ENCODE results near the gene CSMD2. TPM values are rescaled to one million over a fixed set of nuclear protein-coding genes. Genes with fewer than 3 reads are reported as not detected.

CSMD2 gene
- total RNA-seq, 1 experiment from 2014 or later = 13.2 TPM

DNA sequence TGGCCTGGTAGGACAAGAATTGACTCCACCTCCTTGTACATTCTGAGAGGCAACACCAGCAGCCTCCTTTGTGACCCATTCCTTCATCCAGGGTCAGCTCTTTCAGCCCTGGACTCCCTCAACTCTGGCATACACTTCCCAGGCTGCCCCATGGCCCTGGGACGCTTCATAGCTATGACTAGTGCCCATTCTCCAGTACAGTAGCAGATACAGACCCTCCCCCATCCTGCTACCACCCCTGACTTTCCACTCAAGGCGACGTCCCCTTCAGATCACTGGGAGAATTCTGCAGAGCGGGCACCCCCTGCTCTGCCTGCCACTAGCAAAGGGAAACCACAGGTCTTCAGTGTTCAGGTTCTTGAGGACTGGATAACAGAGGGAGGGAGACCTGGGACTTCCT is 400.9 kb downstream of the CSMD2 start:
- ChIA-PET CTCF (interaction anchor here (0.5 kb wide), 1 partner anchor 830 kb away, joined by 3 read pairs; no protein-coding TSS in a partner anchor), POLR2A (no interaction called here)
- H3K27me3 Mint-ChIP-seq (ENCODE audit: low read depth) = no peaks in the 10 kb centered on the region
- no peak overlapping the region for H3K4me3 Mint-ChIP-seq
- no peaks in the 10 kb centered on the region for H3K4me1 Mint-ChIP-seq
- no peaks in the 10 kb centered on the region for H3K9me3 Mint-ChIP-seq
- H3K27ac Mint-ChIP-seq = no peak overlapping the region
- TF ChIP-seq NR1H2 (CRISPR knock-in tag; IDR thresholded peaks at IDR 0.05) = no peak
- no peak for TF ChIP-seq FOXK1 (CRISPR knock-in tag; IDR thresholded peaks at IDR 0.05)
- TF ChIP-seq ZNF232 (CRISPR knock-in tag; IDR thresholded peaks at IDR 0.05) = no peak
- TF ChIP-seq ATF1 (CRISPR knock-in tag; IDR thresholded peaks at IDR 0.05) = no peak
- no peak for TF ChIP-seq MXD4 (CRISPR knock-in tag; IDR thresholded peaks at IDR 0.05; ENCODE audit: borderline replicate concordance)
- TF ChIP-seq ZNF423 (CRISPR knock-in tag; IDR thresholded peaks at IDR 0.05) = no peak
- no peak for TF ChIP-seq FOXP4 (CRISPR knock-in tag; IDR thresholded peaks at IDR 0.05)
- ATAC-seq (no peak), DNase-seq (ENCODE audit: low spot score) (no peak)
- H3K36me3 Mint-ChIP-seq = no peaks in the 10 kb centered on the region; the same call in 1 of the 2 replicates

DNA sequence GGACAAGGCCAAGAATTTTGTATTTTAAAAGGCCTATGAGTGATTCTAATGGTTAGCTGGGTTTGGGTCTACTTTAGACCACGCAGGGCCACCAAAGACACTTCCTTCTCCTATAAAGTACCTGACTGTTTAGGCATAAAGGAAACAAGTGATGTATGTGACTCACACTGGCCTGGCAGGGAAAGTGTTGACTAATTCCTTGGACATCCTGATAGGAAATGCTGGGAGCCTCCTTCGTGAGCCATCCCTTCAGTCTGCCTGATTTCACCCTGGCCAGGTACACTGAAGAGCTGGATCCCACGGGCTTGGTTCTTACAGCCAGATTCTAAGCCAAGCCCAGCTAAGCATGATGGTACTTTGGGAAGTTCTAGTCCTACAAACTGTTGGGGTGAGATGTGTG is 401.6 kb downstream of the CSMD2 start:
- ATAC-seq (no peak), DNase-seq (ENCODE audit: low spot score) (no peak)
- Mint-ChIP-seq H3K9me3 (no peaks in the 10 kb centered on the region), H3K27me3 (ENCODE audit: low read depth) (no peaks in the 10 kb centered on the region), H3K4me1 (no peaks in the 10 kb centered on the region), H3K36me3 (no peaks in the 10 kb centered on the region; the same call in 1 of the 2 replicates), H3K4me3 (no peak overlapping the region), H3K27ac (no peak overlapping the region)
- CTCF ChIA-PET = no interaction called here
- no peak for TF ChIP-seq SP1 (CRISPR knock-in tag; conservative IDR thresholded peaks at IDR 0.05)
- TF ChIP-seq GTF2I (CRISPR knock-in tag; conservative IDR thresholded peaks at IDR 0.05) = no peak
- no peak for TF ChIP-seq FOXP4 (CRISPR knock-in tag; IDR thresholded peaks at IDR 0.05)
- no peak for TF ChIP-seq ATF1 (CRISPR knock-in tag; IDR thresholded peaks at IDR 0.05)
- TF ChIP-seq FOXP1 (CRISPR knock-in tag; IDR thresholded peaks at IDR 0.05; ENCODE audit: borderline replicate concordance) = no peak
- TF ChIP-seq FOXK1 (CRISPR knock-in tag; IDR thresholded peaks at IDR 0.05) = no peak
- TF ChIP-seq JAZF1 (CRISPR knock-in tag; IDR thresholded peaks at IDR 0.05) = no peak
- TF ChIP-seq NR3C1 (CRISPR knock-in tag; conservative IDR thresholded peaks at IDR 0.05; ENCODE audit: low read depth) = no peak
- no peak for TF ChIP-seq E2F4 (CRISPR knock-in tag; IDR thresholded peaks at IDR 0.05; ENCODE audit: borderline replicate concordance, low read depth)
- no peak for TF ChIP-seq ZNF121 (CRISPR knock-in tag; IDR thresholded peaks at IDR 0.05)
- no peak for TF ChIP-seq TEAD4 (CRISPR knock-in tag; IDR thresholded peaks at IDR 0.05)
- TF ChIP-seq, protein P1, sequence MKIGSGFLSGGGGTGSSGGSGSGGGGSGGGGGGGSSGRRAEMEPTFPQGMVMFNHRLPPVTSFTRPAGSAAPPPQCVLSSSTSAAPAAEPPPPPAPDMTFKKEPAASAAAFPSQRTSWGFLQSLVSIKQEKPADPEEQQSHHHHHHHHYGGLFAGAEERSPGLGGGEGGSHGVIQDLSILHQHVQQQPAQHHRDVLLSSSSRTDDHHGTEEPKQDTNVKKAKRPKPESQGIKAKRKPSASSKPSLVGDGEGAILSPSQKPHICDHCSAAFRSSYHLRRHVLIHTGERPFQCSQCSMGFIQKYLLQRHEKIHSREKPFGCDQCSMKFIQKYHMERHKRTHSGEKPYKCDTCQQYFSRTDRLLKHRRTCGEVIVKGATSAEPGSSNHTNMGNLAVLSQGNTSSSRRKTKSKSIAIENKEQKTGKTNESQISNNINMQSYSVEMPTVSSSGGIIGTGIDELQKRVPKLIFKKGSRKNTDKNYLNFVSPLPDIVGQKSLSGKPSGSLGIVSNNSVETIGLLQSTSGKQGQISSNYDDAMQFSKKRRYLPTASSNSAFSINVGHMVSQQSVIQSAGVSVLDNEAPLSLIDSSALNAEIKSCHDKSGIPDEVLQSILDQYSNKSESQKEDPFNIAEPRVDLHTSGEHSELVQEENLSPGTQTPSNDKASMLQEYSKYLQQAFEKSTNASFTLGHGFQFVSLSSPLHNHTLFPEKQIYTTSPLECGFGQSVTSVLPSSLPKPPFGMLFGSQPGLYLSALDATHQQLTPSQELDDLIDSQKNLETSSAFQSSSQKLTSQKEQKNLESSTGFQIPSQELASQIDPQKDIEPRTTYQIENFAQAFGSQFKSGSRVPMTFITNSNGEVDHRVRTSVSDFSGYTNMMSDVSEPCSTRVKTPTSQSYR (CRISPR knock-in tag; IDR thresholded peaks at IDR 0.05) = no peak
- TF ChIP-seq, protein P2, sequence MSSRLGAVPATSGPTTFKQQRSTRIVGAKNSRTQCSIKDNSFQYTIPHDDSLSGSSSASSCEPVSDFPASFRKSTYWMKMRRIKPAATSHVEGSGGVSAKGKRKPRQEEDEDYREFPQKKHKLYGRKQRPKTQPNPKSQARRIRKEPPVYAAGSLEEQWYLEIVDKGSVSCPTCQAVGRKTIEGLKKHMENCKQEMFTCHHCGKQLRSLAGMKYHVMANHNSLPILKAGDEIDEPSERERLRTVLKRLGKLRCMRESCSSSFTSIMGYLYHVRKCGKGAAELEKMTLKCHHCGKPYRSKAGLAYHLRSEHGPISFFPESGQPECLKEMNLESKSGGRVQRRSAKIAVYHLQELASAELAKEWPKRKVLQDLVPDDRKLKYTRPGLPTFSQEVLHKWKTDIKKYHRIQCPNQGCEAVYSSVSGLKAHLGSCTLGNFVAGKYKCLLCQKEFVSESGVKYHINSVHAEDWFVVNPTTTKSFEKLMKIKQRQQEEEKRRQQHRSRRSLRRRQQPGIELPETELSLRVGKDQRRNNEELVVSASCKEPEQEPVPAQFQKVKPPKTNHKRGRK (CRISPR knock-in tag; IDR thresholded peaks at IDR 0.05; ENCODE audit: borderline replicate concordance) = no peak
- no peak for TF ChIP-seq GABPB1 (CRISPR knock-in tag; IDR thresholded peaks at IDR 0.05)
- TF ChIP-seq ZNF219 (CRISPR knock-in tag; IDR thresholded peaks at IDR 0.05; ENCODE audit: borderline replicate concordance) = no peak
- POLR2A ChIA-PET = no interaction called here

Measured in WTC11 (cell line).